Measurements from ENCODE around the gene MAP2.

The MAP2 gene

DNA sequence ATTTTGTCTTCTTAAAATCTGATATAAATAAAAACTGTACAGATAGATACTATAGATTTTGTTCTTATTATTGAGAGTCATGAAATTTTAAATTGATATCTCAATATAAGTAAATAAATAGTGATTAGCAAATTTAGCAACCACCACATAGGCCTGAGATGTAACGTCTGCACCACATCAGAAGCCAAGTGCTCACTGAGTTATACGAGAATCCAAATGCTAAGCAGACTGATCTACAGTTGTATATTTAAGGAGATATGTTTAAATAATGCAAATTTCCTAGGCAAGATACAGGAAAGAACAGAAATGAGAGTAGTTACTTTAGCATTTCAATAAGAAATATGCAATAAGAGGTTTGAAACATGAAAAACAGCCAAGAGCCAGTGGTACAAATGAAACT, 262.6 kb downstream of the MAP2 start:
- TF ChIP-seq, protein P1, sequence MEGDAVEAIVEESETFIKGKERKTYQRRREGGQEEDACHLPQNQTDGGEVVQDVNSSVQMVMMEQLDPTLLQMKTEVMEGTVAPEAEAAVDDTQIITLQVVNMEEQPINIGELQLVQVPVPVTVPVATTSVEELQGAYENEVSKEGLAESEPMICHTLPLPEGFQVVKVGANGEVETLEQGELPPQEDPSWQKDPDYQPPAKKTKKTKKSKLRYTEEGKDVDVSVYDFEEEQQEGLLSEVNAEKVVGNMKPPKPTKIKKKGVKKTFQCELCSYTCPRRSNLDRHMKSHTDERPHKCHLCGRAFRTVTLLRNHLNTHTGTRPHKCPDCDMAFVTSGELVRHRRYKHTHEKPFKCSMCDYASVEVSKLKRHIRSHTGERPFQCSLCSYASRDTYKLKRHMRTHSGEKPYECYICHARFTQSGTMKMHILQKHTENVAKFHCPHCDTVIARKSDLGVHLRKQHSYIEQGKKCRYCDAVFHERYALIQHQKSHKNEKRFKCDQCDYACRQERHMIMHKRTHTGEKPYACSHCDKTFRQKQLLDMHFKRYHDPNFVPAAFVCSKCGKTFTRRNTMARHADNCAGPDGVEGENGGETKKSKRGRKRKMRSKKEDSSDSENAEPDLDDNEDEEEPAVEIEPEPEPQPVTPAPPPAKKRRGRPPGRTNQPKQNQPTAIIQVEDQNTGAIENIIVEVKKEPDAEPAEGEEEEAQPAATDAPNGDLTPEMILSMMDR (IDR thresholded peaks at IDR 0.05; ENCODE audit: control insufficient read depth, extremely low read depth, insufficient read depth) = no peak
- DNase-seq (ENCODE audit: low read depth) = no peak
- no peak overlapping the region for H3K4me3 ChIP-seq (ENCODE audit: low read depth, low read length)

DNA sequence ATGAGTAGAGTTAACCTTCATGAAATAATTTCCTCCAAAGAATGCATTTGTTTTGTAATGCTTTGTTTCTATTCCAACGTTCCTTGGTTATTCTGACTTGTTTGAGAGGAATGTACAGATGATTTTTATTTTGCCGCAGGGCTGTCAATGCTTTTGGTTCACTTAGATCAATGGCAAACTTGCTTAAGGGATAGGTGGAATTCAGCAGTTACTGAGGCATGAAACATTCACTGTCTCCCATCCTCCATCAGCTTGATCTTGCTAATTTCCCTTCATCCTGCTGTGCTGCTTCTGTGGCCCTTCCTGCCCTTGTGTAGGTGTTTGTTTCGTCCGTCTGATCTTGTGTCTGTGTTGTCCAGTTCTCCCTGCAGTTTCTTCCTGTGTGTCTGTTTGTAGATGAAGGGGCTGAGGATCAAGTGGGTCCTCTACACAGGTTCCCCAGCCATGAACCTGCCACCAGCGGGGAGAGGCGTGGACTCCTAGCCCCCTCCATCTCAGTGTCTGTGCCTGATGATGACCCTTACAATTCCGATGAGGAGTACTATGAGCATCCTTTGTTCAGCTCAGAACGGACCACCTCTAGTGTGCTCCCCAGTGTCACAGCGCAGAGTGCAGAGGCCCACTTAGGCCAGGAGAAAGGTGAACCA, 263.6 kb downstream of the MAP2 start:
- TF ChIP-seq, protein P1 (IDR thresholded peaks at IDR 0.05; ENCODE audit: control insufficient read depth, extremely low read depth, insufficient read depth) = no peak
- no peak overlapping the region for H3K4me3 ChIP-seq (ENCODE audit: low read depth, low read length)
- no peak for DNase-seq (ENCODE audit: low read depth)

DNA sequence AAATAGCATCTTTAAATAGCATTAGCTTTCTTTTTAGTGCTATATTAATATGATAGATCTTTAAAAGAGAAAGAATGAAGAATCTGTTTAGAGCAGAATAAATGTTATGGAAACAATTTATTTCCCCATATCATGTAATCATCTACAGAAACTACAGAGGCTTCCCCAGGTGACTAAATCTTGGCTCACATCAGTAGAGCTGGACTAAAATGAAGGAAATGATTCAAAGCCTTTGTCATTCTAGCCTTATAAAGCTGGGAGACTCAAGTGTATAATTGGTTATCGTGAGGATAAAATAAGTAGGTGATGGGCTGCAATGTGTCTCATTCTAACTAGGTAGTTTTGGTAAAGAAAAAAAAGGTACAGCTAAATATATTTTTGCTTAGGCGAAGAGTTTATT, 264.5 kb downstream of the MAP2 start:
- no peak for DNase-seq (ENCODE audit: low read depth)

DNA sequence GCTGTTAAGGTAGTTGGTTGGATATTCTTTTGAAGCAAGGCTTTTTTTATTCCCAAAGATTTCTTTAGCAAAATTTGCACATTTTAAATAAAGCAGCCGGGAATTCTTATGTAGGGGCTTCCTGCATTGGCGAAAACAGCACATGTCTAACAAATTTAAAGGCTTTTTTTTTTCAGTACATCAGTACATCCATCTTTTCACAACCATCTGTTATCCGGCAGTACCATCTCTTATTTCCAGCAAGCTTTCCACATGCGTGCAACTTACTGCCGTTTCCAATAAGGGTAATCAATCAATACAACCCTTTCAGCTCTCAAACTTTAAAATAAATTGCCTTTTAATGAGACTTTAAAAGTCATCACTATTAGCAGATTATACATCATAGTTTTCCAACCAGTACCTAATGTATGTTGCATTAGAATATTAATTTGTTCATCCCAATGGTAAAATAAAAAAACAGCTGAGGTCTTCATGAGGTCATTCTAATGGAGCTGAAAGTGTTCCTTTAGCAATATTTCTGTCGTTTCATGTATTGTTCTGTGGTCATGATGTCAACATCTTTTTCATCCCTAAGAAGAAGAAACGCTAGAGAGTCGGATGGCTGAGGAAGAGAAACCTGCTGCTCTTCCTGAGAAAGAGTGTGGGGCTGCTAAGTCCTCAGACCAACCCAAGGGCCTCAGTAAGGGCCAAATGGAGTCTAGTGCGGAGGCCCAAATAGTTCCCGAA, 266.3 kb downstream of the MAP2 start:
- DNase-seq (ENCODE audit: low read depth) = no peak
- no peak overlapping the region for H3K4me3 ChIP-seq (ENCODE audit: low read depth, low read length)
- TF ChIP-seq, protein P1 (IDR thresholded peaks at IDR 0.05; ENCODE audit: control insufficient read depth, extremely low read depth, insufficient read depth) = no peak

More for the DNA sequence above, 264.5 kb downstream of the MAP2 start:
- TF ChIP-seq, protein P1 (IDR thresholded peaks at IDR 0.05; ENCODE audit: control insufficient read depth, extremely low read depth, insufficient read depth) = no peak
- no peak overlapping the region for H3K4me3 ChIP-seq (ENCODE audit: low read depth, low read length)

DNA sequence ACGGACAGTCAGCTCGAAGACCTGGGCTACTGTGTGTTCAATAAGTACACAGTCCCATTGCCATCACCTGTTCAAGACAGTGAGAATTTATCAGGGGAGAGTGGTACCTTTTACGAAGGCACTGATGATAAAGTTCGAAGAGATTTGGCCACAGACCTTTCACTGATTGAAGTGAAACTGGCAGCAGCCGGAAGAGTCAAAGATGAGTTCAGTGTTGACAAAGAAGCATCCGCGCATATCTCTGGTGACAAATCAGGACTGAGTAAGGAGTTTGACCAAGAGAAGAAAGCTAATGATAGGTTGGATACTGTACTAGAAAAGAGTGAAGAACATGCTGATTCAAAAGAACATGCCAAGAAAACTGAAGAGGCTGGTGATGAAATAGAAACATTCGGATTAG, 270.9 kb downstream of the MAP2 start:
- TF ChIP-seq, protein P1 (IDR thresholded peaks at IDR 0.05; ENCODE audit: control insufficient read depth, extremely low read depth, insufficient read depth) = no peak
- no peak for DNase-seq (ENCODE audit: low read depth)
- H3K4me3 ChIP-seq (ENCODE audit: low read depth, low read length) = no peak overlapping the region

DNA sequence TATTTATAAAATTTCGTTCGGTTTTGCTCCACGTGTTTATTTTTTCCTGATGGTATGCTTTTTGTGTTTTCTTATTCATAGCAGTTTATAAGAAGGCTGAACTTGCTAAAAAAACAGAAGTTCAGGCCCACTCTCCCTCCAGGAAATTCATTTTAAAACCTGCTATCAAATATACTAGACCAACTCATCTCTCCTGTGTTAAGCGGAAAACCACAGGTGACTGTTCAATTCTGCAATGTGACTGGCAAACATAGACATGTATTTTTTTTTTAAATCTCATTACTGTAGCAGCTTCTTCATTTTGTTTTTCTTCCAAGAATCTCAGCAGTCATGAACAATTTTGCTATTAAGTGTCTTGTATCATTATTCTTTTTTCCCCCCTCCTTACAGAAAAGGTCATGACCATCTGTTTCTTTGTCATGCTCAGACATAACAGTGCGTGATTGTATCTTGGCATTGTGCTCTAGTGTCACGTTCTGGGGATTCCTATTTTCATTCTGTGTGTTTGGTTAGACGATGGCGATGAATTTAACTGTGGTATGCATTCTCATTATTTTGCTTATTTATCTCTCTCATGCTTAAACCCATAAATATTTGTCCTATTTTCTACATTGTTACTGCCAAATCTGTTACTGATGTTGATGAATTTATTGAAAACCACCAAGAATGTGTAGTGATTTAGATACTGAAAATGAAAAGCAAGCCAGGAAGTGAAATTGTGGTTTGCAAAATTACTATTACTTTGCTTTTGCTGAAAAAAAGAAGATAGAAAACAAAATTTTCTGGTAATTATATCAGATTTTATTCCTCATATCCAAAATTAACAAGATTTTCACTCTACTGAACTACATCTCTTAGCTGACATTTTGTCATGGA, 273.2 kb downstream of the MAP2 start:
- TF ChIP-seq, protein P1 (IDR thresholded peaks at IDR 0.05; ENCODE audit: control insufficient read depth, extremely low read depth, insufficient read depth) = no peak
- no peak for DNase-seq (ENCODE audit: low read depth)
- H3K4me3 ChIP-seq (ENCODE audit: low read depth, low read length) = no peak overlapping the region
